HCT116 (cell line): ENCODE results near the gene OTOP2. TPM values are rescaled to one million over a fixed set of nuclear protein-coding genes. Genes with fewer than 3 reads are reported as not detected.

Experiments used
- ATAC-seq: fragments of 200-7000 bp; cut with Tn5 transposase; 2 replicates; pipeline ENCODE4 v1.9.1; 2020; ENCODE audit warnings: mild to moderate bottlenecking, moderate library complexity
- BruUV-seq: library from RNA; stranded (reverse); fragments of 400-500 nt; replicated peaks from 2 replicates; lab custom pipeline; 2021; lab: Mats Ljungman, UMichigan
- CTCF ChIA-PET: fragments of 300-600 bp; sonication (Branson Sonifier 250); formaldehyde crosslinking; loops from one replicate; lab custom pipeline; 2021; ENCODE audit warnings: antibody characterized with exemption; lab: Charles Lee
- POLR2A ChIA-PET: fragments of 300-600, 350-600 bp; sonication (Branson Sonifier 250); formaldehyde crosslinking; loops from one replicate; lab custom pipeline; 2021; ENCODE audit warnings: antibody characterized with exemption; lab: Charles Lee
- RAD21 ChIA-PET, 2 experiments: fragments of 300-600 bp; sonication (Branson Sonifier 250); formaldehyde crosslinking; loops; one replicate each; lab custom pipeline; 2023; ENCODE audit warnings: low total read pairs in 2 of 2; ENCODE audit not compliant: uncharacterized antibody in 2 of 2, unreplicated experiment in 2 of 2, low non-redundant PET in 1 of 2; lab: Charles Lee
- DNase-seq: peaks from one replicate; pipeline ENCODE4 v3.0.0-alpha.2; 2010; ENCODE audit warnings: low read depth, low spot score
- H2AFZ ChIP-seq: fragments of 200-600 bp; shearing (Covaris generic), sonication (generic); 2 replicates; pipeline ENCODE4 v1.6.1; 2017; ENCODE audit warnings: low read depth, mixed run types, mixed read lengths, antibody characterized with exemption, low read length; ENCODE audit not compliant: poor library complexity, severe bottlenecking
- H3K27ac ChIP-seq: 2 replicates; pipeline ENCODE4 v1.5.1; 2012; ENCODE audit warnings: low read depth, low read length
- H3K27me3 ChIP-seq: fragments of 200-600 bp; sonication (generic); 2 replicates; pipeline ENCODE4 v1.6.1; 2016; ENCODE audit warnings: mixed run types, low read length, mixed read lengths; ENCODE audit not compliant: insufficient read depth
- H3K36me3 ChIP-seq, 2 experiments: fragments of 200-500 bp in 1 of 2; fragments of 200-600 bp in 1 of 2; sonication (Bioruptor generic) in 1 of 2; sonication (generic) in 1 of 2; 2 replicates each; pipeline versions ENCODE4 v1.5.1 to v1.6.1; 2014 to 2016; ENCODE audit warnings: low read length in 2 of 2, inconsistent platforms in 1 of 2, mixed read lengths in 1 of 2, mixed run types in 1 of 2; ENCODE audit not compliant: insufficient read depth in 2 of 2, control insufficient read depth in 1 of 2
- H3K4me1 ChIP-seq, 2 experiments: fragments of 200-600 bp in 1 of 2; sonication (generic) in 1 of 2; 2 replicates each; pipeline versions ENCODE4 v1.5.1 to v1.6.1; 2012 to 2017; ENCODE audit warnings: low read length in 2 of 2, inconsistent platforms in 1 of 2, mild to moderate bottlenecking in 1 of 2, mixed read lengths in 1 of 2, mixed run types in 1 of 2, moderate library complexity in 1 of 2; ENCODE audit not compliant: insufficient read depth in 2 of 2, control insufficient read depth in 1 of 2
- H3K4me2 ChIP-seq: fragments of 200-600 bp; sonication (generic); 2 replicates; pipeline ENCODE4 v1.6.1; 2017; ENCODE audit warnings: mixed run types, low read length, mixed read lengths
- H3K4me3 ChIP-seq, 2 experiments: fragments of 200-600 bp in 1 of 2; sonication (generic) in 1 of 2; replicated peaks in 1 of 2; 2 replicates each; pipeline ENCODE4 v1.5.1; 2011 to 2016; ENCODE audit warnings: low read length in 2 of 2, control low read depth in 1 of 2, low read depth in 1 of 2, mild to moderate bottlenecking in 1 of 2, mixed read lengths in 1 of 2, mixed run types in 1 of 2
- H3K79me2 ChIP-seq: fragments of 200-600 bp; sonication (generic); 2 replicates; pipeline ENCODE4 v1.6.1; 2017; ENCODE audit warnings: mild to moderate bottlenecking, mixed run types, low read length, moderate library complexity, mixed read lengths; ENCODE audit not compliant: insufficient read depth
- H3K9ac ChIP-seq: fragments of 200-600 bp; sonication (generic); 2 replicates; pipeline ENCODE4 v1.6.1; 2016; ENCODE audit warnings: low read length, mixed read lengths
- H3K9me2 ChIP-seq: fragments of 200-600 bp; sonication (generic), shearing (Covaris generic); 2 replicates; pipeline ENCODE4 v1.6.1; 2017; ENCODE audit warnings: mixed run types, mild to moderate bottlenecking, moderate library complexity; ENCODE audit not compliant: insufficient read depth
- H3K9me3 ChIP-seq, 2 experiments: fragments of 200-500 bp in 1 of 2; fragments of 200-600 bp in 1 of 2; sonication (Bioruptor generic) in 1 of 2; sonication (generic) in 1 of 2; 2 replicates each; pipeline ENCODE4 v1.6.1; 2014 to 2017; ENCODE audit warnings: low read length in 2 of 2, mixed read lengths in 2 of 2, inconsistent platforms in 1 of 2, low read depth in 1 of 2, mild to moderate bottlenecking in 1 of 2, mixed run types in 1 of 2, moderate library complexity in 1 of 2; ENCODE audit not compliant: control insufficient read depth in 1 of 2, insufficient read depth in 1 of 2
- H4K20me1 ChIP-seq: fragments of 200-600 bp; sonication (generic), shearing (Covaris generic); 2 replicates; pipeline ENCODE4 v1.6.1; 2017; ENCODE audit warnings: mixed run types, mild to moderate bottlenecking, moderate library complexity; ENCODE audit not compliant: insufficient read depth
- ATF3 ChIP-seq: IDR thresholded peaks from 2 replicates; pipeline ENCODE4 v1.6.1; 2012
- EZH2phosphoT487 ChIP-seq: fragments of 200-600 bp; IDR thresholded peaks from 2 replicates; pipeline ENCODE4 v1.6.1; 2018; ENCODE audit warnings: antibody characterized with exemption, borderline replicate concordance
- REST ChIP-seq: IDR thresholded peaks from 2 replicates; pipeline ENCODE4 v1.6.1; 2012; ENCODE audit warnings: low read depth
- TCF7L2 ChIP-seq: IDR thresholded peaks from 2 replicates; pipeline ENCODE4 v1.7.0; 2011; ENCODE audit warnings: borderline replicate concordance, inconsistent platforms; ENCODE audit not compliant: insufficient read depth, insufficient read length; ENCODE audit errors: extremely low read depth
- ZNF274 ChIP-seq: fragments of 200-500 bp; sonication (Bioruptor generic); IDR thresholded peaks from 2 replicates; pipeline ENCODE4 v1.6.1; 2014; ENCODE audit warnings: mild to moderate bottlenecking, low read depth, low read length, inconsistent platforms
- intact Hi-C: fragments of 100-400 bp; cut with micrococcal nuclease; formaldehyde crosslinking; loops from 2 replicates; pipeline ENCODE4 v1.10.0; 2022
- total RNA-seq: library from RNA; stranded (reverse); gene quantifications from one replicate; pipeline ENCODE4 v1.2.1, GENCODE V29; 2021; ENCODE audit not compliant: unreplicated experiment

OTOP2 gene
- total RNA-seq, 1 experiment from 2014 or later: not detected

DNA sequence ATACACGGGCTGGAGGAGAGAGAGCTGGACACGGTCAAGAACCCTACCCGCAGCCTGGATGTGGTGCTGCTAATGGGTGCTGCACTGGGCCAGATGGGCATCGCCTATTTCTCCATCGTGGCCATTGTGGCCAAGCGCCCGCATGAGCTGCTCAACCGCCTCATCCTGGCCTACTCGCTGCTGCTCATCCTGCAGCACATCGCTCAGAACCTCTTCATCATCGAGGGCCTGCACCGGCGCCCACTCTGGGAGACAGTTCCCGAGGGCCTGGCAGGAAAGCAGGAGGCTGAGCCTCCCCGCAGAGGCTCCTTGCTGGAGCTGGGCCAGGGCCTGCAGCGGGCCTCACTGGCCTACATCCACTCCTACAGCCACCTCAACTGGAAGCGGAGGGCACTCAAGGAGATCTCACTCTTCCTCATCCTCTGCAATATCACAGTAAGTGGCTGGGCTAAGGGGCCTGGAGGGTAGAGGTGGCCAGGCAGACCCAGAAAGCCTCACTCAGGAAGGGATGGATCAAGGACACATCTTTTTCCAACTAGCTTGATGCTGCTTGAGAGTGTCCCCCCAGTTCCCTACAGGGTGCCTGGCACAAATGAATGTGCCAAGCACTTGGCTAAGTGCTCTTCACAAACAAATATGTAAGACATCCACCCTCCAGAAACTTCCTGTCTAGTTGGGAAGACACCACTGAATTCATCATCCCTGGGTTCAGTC lies 23.1 kb downstream of the OTOP2 start:
- no peak overlapping the region for H3K4me3 ChIP-seq
- BruUV-seq: no TSS peak

More for the DNA sequence above, 23.1 kb downstream of the OTOP2 start:
- intact Hi-C loops: no loop called here
- ChIA-PET RAD21 (no interaction called here), CTCF (interaction anchor here (1.4 to 4.1 kb wide), 2 partner anchors 11 to 14 kb away, joined by 4 to 24 read pairs; no protein-coding TSS in a partner anchor)
- Histone ChIP-seq H3K9ac (no peak overlapping the region), H3K27me3 (no peaks in the 10 kb centered on the region), H3K9me3 (no peaks in the 10 kb centered on the region), H3K79me2 (no peaks in the 10 kb centered on the region), H3K36me3 (no peaks in the 10 kb centered on the region)
- TF ChIP-seq TCF7L2: no peak
- no peak for TF ChIP-seq EZH2phosphoT487
- TF ChIP-seq ZNF274: no peak
- TF ChIP-seq ATF3: no peak
- TF ChIP-seq REST: no peak
- TF ChIP-seq, all 23 proteins: peak for 0
- DNase-seq (no peak), ATAC-seq (no peak)
- Histone ChIP-seq H3K27ac (no peak overlapping the region), H3K9me2 (no peaks in the 10 kb centered on the region), H3K4me2 (no peak overlapping the region), H4K20me1 (no peaks in the 10 kb centered on the region), H2AFZ (no peak overlapping the region), H3K4me1 (peaks cover 12 to 26% of the 10 kb centered on the region in 2 experiments)
- POLR2A ChIA-PET: interaction anchor here (1.0 kb wide), 1 partner anchor 33 kb away, joined by 3 read pairs; no protein-coding TSS in a partner anchor
